ENCODE measurements around the gene PTRH2.

Gene PTRH2

GRCh38 chr17:59716427-59716826 is 9.2 kb upstream of the PTRH2 start:
- no peak for DNase-seq

GRCh38 chr17:59714255-59714654 is 7.0 kb upstream of the PTRH2 start:
- no peak for DNase-seq

- no peak for DNase-seq
Observed at GRCh38 chr17:59712862-59713261, 5.6 kb upstream of the PTRH2 start.

GRCh38 chr17:59711936-59712335 is 4.7 kb upstream of the PTRH2 start:
- DNase-seq: no peak

- DNase-seq: no peak
Observed at GRCh38 chr17:59707971-59708430, 771 bp upstream of the PTRH2 start.

GRCh38 chr17:59702304-59702703 is 4.9 kb downstream of the PTRH2 start:
- no peak for DNase-seq

- DNase-seq: no peak
Observed at GRCh38 chr17:59699786-59700185, 7.4 kb downstream of the PTRH2 start.

GRCh38 chr17:59699218-59699617 is 8.0 kb downstream of the PTRH2 start:
- DNase-seq: no peak

- no peak for DNase-seq
Observed at GRCh38 chr17:59698143-59698542, 9.1 kb downstream of the PTRH2 start.

GRCh38 chr17:59696682-59697277 is 10.4 kb downstream of the PTRH2 start:
- DNase-seq: no peak

- DNase-seq: no peak
Observed at GRCh38 chr17:59695945-59696681, 11.1 kb downstream of the PTRH2 start.

- DNase-seq: no peak
Observed at GRCh38 chr17:59694344-59694743, 12.9 kb downstream of the PTRH2 start.

GRCh38 chr17:59693582-59693981 is 13.6 kb downstream of the PTRH2 start:
- DNase-seq: no peak

GRCh38 chr17:59688496-59688895 is 18.7 kb downstream of the PTRH2 start:
- no peak for DNase-seq

GRCh38 chr17:59688008-59688407 is 19.2 kb downstream of the PTRH2 start:
- DNase-seq: no peak

GRCh38 chr17:59684967-59685366 is 22.3 kb downstream of the PTRH2 start:
- no peak for DNase-seq

GRCh38 chr17:59683283-59683682 is 23.9 kb downstream of the PTRH2 start:
- no peak for DNase-seq

GRCh38 chr17:59680314-59680713 is 26.9 kb downstream of the PTRH2 start:
- no peak for DNase-seq

GRCh38 chr17:59678918-59679317 is 28.3 kb downstream of the PTRH2 start:
- no peak for DNase-seq

- no peak for DNase-seq
Observed at GRCh38 chr17:59676716-59677115, 30.5 kb downstream of the PTRH2 start.

- DNase-seq: no peak
Observed at GRCh38 chr17:59675231-59675630, 32.0 kb downstream of the PTRH2 start.

- DNase-seq: no peak
Observed at GRCh38 chr17:59671386-59671785, 35.8 kb downstream of the PTRH2 start.

- DNase-seq: no peak
Observed at GRCh38 chr17:59669944-59670343, 37.3 kb downstream of the PTRH2 start.

- DNase-seq: no peak
Observed at GRCh38 chr17:59669411-59669810, 37.8 kb downstream of the PTRH2 start.

GRCh38 chr17:59668816-59669215 is 38.4 kb downstream of the PTRH2 start:
- DNase-seq: no peak

Data from activated T-cell treated with anti-CD3 and anti-CD28 coated beads, Interleukin-2, amount 50 U/mL, for 1 hour (primary cell).